ENCODE data around the gene RALGAPA2.
"Not testable (repeated sequence)": the region's sequence is repeated elsewhere in the genome, so short reads cannot be mapped to it uniquely, and the experiment has no call there.

The RALGAPA2 gene

GRCh38 chr20:20573797-20574196 is 138.6 kb downstream of the RALGAPA2 start:
- no peak for DNase-seq (ENCODE audit: low spot score)

GRCh38 chr20:20571068-20571780 is 141.2 kb downstream of the RALGAPA2 start:
- no peak for DNase-seq (ENCODE audit: low spot score)

DNA sequence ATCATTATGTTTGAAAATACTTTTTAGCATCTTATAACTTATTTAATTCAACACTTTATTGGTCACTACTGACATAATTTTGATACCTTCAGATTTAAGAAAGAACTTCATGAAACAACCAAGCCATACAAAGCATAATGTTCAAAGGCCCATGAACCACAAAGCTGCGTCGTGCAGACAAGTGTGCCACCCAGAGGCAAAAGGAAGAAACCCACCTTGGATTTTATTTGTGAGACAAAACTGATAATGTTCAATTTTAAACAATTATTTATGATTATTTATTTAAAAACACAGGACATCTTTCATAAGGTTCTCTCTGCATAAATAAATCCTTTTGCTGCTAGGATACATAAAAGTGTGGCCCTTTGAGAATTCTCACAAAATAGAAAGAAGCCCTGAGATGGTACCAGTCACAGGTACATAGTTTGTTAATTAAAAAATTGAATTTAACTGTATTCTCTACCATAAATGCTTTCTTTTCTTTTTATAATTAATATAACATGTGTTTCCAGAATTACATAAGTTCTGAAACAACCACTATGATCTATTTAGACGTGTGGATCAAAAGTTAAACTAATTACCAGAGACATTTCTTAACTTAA is 143.7 kb downstream of the RALGAPA2 start:
- no peak for DNase-seq (ENCODE audit: low spot score)

DNA sequence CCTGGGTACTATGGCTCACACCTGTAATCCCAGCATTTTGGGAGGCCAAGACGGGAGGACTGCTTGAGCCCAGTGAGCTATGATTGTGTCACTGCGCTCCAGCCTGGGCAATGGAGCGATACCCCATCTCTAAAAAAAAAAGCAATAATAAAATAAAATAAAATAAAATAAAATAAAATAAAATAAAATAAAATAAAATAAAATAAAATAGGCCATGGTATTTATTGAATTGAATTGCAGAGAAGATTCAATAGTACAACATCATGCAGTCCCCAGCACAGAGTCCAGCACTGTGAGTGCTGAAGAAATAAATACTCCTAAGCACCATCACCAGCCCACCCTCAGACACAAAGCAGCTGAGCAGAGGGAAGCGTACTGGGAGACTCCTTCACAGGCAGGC is 144.7 kb downstream of the RALGAPA2 start:
- no peak for DNase-seq (ENCODE audit: low spot score)

DNA sequence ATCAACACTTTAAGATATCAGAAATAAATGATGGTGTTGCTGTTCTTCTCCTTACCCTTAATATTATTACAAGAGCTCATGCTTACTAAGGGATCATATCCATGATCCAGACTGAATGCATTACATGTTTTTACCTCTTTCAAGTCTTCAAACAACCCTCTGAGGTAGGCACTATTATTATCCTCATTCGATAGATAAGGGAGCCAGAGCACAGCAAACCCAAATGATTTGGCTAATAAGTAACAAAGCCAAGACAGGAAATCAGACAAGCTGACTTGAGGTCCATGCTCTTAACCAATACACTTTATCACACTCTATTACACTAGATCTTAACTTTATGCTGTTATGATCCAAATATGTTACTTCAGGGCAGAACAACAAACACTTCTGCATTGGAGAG is 145.9 kb downstream of the RALGAPA2 start:
- no peak for DNase-seq (ENCODE audit: low spot score)

- no peak for DNase-seq (ENCODE audit: low spot score)
Measured at GRCh38 chr20:20564279-20564678, 148.2 kb downstream of the RALGAPA2 start.

- DNase-seq (ENCODE audit: low spot score) = no peak
Measured at GRCh38 chr20:20562507-20562906, 149.9 kb downstream of the RALGAPA2 start.

GRCh38 chr20:20561841-20562240 is 150.6 kb downstream of the RALGAPA2 start:
- no peak for DNase-seq (ENCODE audit: low spot score)

GRCh38 chr20:20561172-20561571 is 151.3 kb downstream of the RALGAPA2 start:
- DNase-seq (ENCODE audit: low spot score) = no peak

DNA sequence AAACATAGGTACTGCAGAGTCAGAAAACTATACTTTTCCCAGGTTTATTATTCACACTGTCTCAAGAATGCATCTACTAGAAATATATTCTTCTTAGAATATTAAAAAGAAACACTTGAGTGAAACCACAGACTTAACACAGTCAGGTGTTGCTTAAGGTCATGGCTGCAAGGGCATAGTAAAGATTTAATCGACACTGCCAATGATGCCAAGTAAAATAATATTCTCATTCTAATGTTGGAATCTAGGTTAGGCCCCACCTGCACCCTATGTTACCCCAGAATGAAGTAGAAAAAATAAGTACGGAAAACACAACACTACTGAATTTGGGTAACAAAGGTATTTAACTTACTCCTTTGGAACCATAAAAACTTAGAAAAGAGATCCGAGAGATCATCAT is 155.0 kb downstream of the RALGAPA2 start:
- DNase-seq (ENCODE audit: low spot score) = no peak

DNA sequence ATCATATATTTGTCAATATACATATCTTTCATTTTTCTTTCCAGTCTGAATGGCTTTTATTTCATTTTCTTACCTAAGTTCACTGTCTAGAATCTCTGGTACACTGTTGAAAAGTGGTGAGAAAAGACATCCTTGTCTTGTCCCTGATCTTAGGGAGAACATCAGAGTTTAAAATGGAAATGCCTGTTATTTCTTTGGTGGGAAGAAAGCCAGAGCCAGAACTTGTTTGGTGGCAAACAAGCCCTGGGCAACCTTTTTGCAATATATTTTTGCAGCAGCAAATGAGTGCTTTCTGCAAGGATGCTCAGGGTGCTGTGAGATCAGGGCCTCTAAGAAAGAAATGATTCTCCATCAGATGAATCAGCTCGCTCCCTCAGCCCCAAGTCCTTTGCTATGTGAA is 156.6 kb downstream of the RALGAPA2 start:
- DNase-seq (ENCODE audit: low spot score) = no peak

GRCh38 chr20:20554951-20555350 is 157.5 kb downstream of the RALGAPA2 start:
- no peak for DNase-seq (ENCODE audit: low spot score)

DNA sequence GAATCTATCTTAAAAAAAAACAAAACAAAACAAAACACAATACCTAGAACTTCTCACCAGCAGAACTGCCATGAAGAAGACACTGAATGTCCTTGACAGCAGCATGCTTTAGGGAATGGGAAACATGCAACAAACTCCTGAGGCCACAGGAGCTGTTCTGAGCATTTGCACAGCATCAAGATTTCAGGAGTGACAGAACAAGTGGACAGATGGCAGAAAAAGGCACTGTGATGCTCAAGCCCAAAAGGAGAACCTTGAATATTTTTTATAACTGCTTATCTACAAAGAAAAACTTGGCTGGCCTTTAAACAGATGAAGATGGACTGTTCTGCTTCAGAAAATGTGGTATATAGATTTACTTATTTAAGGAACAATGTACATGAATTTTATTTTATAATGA is 158.9 kb downstream of the RALGAPA2 start:
- DNase-seq (ENCODE audit: low spot score) = no peak

- DNase-seq (ENCODE audit: low spot score) = no peak
Measured at GRCh38 chr20:20552076-20552475, 160.4 kb downstream of the RALGAPA2 start.

- no peak for DNase-seq (ENCODE audit: low spot score)
Measured at GRCh38 chr20:20551409-20551808, 161.0 kb downstream of the RALGAPA2 start.

- no peak for DNase-seq (ENCODE audit: low spot score)
Measured at GRCh38 chr20:20549704-20550103, 162.7 kb downstream of the RALGAPA2 start.

DNA sequence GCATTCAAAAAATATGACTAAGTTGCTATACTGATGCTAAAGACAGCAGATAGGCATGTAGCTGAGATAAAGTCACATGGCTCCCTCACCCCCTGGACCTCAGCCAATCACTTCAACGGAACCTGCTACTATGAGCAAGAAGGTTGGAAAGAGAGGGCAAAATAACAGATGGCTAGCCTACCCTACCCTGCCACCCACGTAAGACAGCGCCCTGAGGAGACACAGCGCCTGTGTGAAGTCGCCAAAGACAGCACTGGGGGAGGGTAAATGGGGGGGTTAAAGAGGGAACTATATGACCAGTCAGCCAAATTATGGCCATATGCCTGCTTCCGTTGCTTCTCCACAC is 163.2 kb downstream of the RALGAPA2 start:
- no peak for DNase-seq (ENCODE audit: low spot score)

DNA sequence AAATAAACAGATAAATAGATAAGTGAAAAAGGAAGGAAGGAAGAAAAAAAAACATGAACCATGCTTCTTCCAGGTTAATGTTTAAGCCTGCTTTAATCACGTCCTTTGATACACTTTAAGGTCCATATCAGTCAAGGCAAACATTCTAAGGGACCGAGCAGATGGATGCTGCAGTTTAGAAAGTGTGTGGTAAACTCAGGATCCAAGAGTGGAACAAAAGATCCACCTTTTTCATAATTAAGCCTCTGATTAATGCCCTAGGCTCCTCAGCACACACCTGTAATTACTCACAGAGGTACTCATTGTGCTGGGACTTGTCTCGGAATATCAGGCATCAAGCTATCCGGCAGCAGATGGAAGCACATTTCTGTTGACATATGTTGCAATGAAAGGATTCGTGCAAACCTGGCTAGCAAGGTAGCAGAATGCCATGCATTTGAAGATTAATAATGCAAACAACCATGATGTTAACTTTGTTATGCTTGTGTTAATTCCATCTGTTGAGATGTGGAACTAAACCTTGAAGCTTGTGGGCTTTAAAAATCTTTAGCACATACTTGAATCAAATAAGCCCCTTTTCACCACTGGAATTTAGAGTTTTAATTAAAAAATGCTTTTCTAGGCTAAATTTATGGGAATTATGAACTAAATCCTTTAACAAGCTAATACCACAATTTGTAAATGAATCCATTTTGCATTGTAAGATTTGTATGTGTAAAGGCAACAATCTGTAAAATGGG is 163.7 kb downstream of the RALGAPA2 start:
- DNase-seq (ENCODE audit: low spot score) = no peak

DNA sequence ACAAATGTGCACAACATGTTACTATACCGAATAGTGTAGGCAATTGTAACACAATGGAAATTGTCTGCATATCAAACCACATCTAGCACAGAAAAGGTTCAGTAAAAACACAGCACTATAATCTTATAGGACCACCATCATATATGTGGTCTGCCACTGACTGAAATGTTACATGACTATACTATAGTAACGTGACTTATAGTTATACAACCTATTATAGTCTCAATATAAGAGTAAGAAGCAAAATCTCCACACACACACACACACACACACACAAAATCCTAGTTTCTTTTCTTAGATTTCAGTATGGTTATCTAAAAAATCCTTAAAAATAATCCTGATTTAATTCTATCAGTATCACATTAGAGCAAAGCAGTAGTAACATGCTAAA is 164.6 kb downstream of the RALGAPA2 start:
- DNase-seq (ENCODE audit: low spot score) = no peak

- DNase-seq (ENCODE audit: low spot score) = no peak
Measured at GRCh38 chr20:20547221-20547875, 165.1 kb downstream of the RALGAPA2 start.

DNA sequence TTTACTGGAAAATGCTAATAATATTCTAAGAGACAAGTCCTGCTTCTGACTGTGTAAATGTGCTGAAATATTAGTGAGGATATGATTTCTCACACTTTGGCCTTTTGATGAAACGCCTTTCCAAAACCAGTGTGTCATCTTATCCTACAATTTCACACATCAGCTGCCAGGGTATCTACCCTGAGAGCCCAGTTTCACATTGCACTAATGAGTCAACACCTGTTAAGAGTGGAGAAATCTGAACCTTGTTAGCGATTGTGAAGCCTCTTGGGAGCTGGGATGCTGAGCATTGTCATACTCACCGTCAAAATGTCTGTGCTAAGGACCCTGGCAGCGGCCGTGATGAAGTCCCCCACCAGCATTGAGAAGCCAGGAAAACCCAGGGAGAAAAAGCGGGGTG is 166.0 kb downstream of the RALGAPA2 start:
- DNase-seq (ENCODE audit: low spot score) = no peak

- DNase-seq (ENCODE audit: low spot score) = not testable (repeated sequence)
Measured at GRCh38 chr20:20543348-20543747, 169.1 kb downstream of the RALGAPA2 start.
